Right renal cortex interstitium (tissue), 3 donors: Measurements from ENCODE around the gene RHEBL1. TPM values are rescaled to one million over a fixed set of nuclear protein-coding genes. Genes with fewer than 3 reads are reported as not detected.
"Not testable (repeated sequence)": the region's sequence is repeated elsewhere in the genome, so short reads cannot be mapped to it uniquely, and the experiment has no call there.

Source experiments
- DNase-seq, 3 donors: peaks; one replicate each; pipeline ENCODE4 v3.0.0-alpha.2; 2013; ENCODE audit warnings: low read depth in 3 of 3, low spot score in 2 of 3
- polyA plus RNA-seq, 3 donors: library from polyadenylated mRNA; unstranded; fragments of 120-200 nt; gene quantifications; one replicate each; pipeline ENCODE4 v1.2.1, GENCODE V29; 2013; ENCODE audit not compliant: insufficient read length in 3 of 3

RHEBL1 gene
- polyA plus RNA-seq, 3 donors, result 1.7 to 1.8 (median 1.8) TPM

GRCh38 chr12:49089821-49090773, 20.3 kb upstream of the RHEBL1 start:
- DNase-seq, result no peak

- DNase-seq, result no peak
These were observed 19.2 kb upstream of the RHEBL1 start for GRCh38 chr12:49088932-49089330.

- DNase-seq, result no peak
These were observed 18.6 kb upstream of the RHEBL1 start for GRCh38 chr12:49088150-49088931.

GRCh38 chr12:49086116-49086515, 16.3 kb upstream of the RHEBL1 start:
- no peak for DNase-seq

DNA sequence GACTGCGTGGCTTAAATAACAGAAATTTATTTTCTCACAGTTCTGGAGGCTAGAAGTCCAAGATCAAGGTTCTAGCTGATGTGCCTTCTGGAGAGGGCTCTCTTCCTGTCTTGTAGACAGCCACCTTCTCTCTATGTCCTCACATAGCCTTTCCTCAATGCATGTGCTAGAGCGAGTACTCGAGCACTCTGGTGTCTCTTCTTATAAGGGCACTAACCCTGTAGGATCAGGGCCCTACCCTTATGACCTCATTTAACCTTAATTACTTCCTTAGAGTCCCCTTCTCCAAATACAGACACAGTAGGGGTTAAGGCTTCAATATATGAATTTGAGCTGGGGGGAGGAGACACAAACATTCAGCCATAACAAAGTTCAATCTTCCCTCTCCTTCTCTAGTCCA, 14.7 kb upstream of the RHEBL1 start:
- DNase-seq, result no peak

DNA sequence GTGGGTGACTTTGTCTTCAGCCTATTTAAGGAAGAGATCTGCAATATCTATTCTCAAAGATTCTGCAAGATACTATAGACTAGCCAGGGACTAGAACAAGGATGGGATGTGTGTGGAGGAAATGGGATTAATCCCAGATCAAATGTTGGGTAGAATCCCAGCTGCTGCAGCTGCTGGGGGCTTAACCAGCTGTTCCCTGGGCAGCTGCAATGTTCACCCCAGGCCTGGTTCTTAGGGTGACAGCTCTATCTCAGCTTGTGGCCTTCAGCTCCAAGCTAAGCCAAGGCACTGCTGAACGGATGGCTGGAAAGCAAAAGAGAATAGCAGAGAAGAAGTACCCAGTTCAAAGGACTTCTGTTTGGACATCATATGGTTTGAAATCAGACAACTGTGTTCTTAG, 10.0 kb upstream of the RHEBL1 start:
- DNase-seq, result no peak

DNA sequence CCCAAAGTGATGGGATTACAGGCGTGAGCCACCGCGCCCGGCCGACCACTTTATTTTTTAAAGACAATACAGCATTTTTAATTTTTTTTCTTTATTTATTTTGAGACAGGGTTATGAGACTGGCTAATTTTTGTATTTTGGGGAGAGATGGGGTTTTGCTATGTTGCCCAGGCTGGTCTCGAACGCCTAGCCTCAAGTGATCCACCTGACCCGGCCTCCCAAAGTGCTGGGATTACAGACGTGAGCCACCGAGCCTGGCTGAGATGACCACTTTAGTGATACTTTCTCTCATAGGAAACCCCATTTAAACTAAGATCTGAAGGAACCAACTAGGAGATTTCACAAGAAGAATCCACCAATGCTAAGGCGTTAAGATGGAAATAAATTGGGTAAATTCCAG, 1.2 kb upstream of the RHEBL1 start:
- no peak for DNase-seq

- DNase-seq, result no peak
These were observed 786 bp downstream of the RHEBL1 start for GRCh38 chr12:49068879-49069506.

- no peak for DNase-seq
These were observed 3.7 kb downstream of the RHEBL1 start for GRCh38 chr12:49066120-49066519.

- DNase-seq, result no peak
These were observed 5.0 kb downstream of the RHEBL1 start for GRCh38 chr12:49064767-49065152.

GRCh38 chr12:49061916-49062315, 7.9 kb downstream of the RHEBL1 start:
- DNase-seq, result not testable (repeated sequence)

DNA sequence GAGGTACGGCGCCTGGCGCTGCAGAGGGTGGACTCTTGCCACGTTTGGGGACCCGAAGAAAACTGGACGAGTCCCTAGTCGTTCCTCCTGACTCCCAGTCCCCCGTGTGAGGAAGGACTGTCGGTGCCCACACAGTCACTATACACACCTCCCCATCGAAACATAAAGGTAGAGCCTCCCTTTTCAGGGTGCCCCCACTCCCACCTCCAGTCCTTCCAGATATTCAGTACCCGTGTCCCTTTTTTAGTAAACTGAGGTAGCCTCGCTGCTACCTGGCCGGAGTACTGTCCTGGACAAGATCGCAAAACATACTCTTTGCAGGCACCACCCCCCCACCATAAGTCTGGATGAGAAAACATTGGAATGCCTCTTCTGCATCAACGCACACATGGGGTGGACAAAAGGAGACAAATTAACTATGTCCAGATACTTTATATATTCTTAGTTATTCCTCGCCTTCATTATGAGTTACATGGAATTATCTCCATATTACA, 8.6 kb downstream of the RHEBL1 start:
- no peak for DNase-seq

DNA sequence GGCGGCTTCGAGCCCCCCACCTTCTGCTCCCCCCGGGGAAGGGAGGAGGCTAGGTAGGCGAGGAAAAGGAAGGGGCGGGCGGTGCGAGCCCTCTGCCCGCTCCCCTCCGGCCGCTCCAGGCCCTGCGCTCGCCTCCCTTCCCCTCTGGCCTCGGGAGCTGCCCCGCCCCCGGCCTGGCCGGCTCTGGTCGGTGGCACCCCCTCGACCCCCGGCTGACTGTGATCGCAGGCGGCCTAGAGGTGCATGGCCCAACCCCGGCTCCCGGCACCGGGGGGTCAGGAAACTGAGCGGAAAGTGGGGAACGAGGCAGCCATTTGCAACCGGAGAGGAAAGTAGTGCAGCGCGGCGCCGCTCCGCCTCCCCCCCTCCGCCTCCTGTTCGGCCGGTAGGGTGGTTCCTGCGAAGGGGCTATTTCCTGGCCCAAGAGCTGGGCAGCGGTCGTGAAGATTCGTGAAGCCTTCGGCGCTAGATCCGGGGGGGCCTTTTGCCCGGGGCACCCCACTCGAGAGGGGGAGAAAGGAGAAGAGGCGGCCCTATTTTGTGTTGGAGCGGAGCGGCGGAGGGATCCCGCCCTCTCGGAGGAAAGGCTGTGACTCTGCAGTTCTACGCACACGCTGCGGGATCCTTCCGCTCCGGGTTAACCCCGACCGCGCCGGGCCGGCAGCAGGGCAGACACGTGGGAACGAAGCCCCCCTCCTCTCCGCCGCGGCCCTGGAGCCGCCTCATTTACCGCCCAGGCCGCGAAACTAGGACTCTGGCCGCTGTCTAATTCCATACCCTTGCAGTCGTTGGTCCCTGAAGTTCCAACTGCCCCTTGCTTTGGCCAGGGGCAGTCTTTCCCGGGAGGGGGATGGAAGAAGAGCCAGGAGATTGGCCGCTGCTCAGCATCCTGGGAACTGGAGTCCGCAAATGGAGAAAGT, 9.3 kb downstream of the RHEBL1 start, which contains the start of gene KMT2D:
Gene KMT2D (minus strand): TSS at position 558 of the 920 bp plus-strand sequence. CDS start 5,470 bp downstream, outside the sequence.
- DNase-seq, result peak; percentile 91 to 93 (median 92)

DNA sequence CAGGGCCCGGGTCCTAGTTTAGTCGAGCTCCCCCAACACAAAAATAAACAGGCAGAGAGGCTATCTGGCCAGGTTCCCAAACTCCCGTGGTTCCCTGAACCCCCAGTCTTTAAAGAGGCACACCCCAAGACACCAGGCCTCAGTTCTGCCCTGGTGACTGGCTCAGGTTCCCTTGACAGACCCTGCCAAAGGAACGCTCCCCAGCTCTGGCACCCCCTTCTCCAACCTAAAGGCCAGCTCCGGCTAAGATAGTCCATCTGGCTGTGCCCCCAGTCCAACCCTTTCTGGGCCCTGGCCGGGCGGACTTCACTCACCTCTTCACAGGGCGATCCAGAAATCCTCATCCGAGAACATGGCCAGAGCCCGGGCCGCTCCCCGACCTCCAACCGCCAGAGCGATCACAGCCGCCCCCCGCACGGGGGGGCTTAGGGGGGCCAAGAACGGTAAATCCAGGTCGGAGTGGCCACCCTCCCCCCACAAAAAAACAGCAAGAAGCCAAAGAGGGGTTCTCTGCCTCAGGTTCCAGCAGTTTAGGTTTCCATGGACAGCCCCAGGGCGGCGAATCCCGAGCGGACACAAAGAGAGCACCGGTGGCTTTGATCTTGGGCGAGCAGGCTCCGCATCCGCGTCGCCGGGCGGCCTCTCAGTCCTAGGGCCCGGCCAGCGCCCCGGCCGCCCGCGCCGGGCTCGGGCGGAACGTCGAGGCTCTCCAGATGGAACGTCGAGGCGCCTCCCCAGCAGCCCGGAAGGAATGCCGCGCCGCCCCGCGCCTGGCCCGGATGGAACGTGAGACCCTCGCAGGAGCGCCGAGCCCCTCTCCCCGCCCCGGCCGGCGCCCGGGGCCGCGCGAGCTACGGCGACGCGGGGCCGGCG, 10.2 kb downstream of the RHEBL1 start:
- peak in 1 of 3 donors; percentile 21 for DNase-seq

DNA sequence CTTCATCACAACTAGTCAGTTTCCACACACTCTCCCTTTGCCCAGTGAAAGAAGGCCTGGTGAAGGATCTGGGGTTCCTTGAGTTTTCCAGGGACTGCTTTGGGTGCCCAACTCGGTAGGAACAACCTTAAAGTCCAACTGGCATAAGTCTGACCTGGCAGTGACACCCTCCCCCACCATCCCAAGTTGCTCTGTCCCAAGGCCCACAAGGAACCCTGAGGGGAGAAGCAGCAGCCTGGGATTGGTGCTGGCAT, 10.8 kb downstream of the RHEBL1 start:
- DNase-seq, result no peak

DNA sequence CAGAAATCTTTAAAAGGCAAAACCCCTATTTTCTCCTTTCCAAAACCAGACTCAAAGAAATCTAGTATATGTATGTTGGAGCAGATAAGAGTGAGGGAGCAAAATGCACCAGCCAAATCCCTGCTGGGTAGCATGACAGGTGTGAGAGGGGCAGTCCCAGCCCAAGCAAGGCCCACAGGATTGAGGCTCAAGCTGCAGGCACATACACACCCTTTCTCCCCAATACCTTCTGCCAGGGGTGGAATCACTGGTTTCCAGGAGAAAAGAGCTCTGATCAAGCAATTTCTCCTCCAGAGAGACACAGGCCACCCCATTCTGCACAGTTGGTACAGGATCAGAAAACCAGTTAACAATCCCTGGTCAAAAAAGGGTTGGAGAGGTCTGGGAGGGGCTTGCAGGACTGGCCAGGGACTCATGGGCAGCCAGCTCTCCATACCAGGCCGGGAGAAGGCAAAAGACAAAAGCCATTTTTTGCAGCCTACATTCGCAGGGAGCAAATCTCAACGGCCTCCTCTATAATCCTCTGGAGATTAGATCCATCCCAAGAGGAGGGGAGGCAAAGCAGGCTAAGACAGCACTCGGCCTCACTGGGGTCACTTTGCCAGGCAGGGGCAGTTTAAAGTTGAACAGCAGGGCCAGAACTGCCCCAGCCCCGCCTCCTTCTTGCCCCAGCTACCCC, 11.3 kb downstream of the RHEBL1 start:
- no peak for DNase-seq

DNA sequence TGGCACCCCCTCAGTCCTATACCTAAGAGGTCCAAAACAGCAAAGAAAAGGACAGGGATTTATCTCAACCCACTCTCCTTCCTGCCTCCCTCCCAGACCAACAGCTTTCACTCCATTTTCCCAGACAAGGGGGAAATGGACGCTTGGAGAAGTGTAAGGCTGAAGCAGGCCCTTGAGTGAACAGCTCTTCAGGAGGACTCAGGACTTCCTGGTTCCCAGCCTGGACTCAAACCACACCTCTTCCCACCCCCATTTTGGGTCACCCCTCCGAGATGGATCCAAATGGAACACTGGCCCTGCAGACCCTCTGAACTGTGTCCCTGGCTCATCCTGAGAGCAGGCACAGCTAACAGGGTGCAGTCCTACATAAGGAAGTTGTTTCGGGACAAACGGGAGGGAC, 11.9 kb downstream of the RHEBL1 start:
- DNase-seq, result no peak

- DNase-seq, result peak in 1 of 3 donors; percentile 19
These were observed 13.6 kb downstream of the RHEBL1 start for GRCh38 chr12:49055978-49056754.
